Hematopoietic multipotent progenitor cell treated with erythropoietin and hydrocortisone succinate and interleukin-3 and kit ligand, for 4 days (in vitro differentiated cells): ENCODE measurements around the gene TCERG1L.
"Not testable (repeated sequence)": the region's sequence is repeated elsewhere in the genome, so short reads cannot be mapped to it uniquely, and the experiment has no call there.

Experiments
- DNase-seq: peaks from one replicate; pipeline ENCODE4 v3.0.0-alpha.2; 2015

The TCERG1L gene

DNA sequence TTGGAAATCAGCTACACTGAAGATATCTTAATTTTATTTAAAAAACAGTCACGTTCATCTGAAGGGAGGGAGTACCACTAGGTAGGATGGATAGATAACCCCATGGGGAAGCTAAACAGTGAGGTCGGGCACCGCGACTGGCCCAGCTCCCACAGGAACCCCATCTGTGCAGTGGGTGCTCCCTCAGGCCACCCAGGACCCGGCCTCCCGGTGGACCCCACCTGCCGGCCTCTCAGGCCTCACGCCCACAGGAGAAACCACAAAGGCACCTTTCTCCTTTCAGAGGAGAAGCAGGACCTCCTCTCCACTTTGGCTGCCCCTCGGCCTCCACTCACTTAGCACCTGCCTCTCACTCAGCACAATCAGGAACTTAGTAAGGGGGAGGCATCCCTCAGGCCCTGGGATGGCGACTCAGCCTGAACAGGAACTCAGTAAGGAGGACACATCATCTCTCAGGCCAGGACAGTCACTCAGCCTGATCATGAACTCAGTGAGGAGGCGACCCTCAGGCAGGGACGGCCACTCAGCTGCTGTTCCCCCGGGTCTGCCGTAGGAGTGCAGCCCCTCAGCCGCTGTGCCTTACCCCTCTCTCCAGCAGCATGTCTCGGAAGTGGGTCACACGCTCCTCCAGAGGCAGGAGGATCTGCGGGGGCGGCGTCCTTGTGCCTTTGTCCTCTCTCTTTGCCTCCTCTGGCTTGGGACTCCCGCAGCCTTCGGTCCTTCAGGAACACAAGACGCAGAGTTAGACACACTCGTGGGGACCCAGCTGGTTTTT lies 195.1 kb downstream of the TCERG1L start:
- DNase-seq = no peak

DNA sequence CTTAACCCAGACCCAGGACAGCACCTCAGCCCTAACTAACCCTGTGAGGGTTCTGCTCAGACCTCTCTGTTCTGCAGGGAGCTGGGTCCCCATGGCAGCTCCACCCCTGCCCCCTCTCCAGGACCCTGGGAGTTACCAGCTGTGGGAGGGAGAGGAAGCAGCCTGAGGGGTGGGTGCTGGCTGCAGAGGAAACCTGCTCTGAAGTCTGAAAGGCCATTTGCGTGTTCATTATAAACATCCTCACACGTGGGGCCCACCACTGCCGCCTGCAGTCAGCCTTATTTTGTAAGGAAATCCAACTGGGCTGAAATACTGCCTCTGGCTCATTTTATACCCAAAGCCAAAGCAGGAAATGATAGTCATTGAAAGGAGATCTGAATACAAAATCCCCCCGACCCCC lies 195.7 kb downstream of the TCERG1L start:
- DNase-seq = no peak

DNA sequence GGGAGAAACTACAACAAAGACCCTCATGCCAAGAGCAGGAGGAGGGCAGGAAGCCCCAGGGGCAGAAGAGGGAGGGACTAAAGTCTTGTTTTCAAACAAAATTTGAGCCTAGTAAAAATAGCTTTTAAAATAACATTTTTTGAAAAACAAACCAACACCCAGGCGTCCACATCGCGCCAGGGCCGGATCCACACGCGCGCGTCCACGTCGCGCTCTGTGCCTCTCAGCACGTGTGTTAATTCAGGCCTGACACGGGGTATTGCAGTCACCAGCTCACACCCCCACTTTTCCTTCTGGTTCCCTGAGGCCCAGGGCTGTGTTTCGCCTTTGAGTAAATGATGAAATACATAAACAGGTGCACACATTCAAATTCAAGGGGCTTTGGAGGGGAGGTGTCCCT lies 196.2 kb downstream of the TCERG1L start:
- no peak for DNase-seq

DNA sequence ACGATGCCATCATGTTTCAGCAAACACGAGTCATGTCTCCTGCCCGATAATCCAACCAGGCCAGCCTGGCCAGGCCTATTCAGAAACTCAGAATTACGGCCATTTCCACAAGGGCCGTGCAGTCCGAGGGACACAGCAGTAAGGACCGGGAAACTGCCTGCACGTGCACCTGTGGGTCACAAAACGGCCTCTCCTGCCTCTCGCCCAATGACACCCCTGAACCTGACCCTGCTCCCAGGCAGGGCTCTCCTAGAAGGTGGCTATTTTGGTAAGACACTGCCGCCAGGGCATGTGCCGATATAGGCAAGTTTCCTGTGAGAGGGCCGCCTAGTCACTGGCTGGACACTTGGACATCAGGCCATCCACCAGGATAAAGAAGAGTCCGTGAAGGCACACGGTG lies 196.7 kb downstream of the TCERG1L start:
- no peak for DNase-seq

DNA sequence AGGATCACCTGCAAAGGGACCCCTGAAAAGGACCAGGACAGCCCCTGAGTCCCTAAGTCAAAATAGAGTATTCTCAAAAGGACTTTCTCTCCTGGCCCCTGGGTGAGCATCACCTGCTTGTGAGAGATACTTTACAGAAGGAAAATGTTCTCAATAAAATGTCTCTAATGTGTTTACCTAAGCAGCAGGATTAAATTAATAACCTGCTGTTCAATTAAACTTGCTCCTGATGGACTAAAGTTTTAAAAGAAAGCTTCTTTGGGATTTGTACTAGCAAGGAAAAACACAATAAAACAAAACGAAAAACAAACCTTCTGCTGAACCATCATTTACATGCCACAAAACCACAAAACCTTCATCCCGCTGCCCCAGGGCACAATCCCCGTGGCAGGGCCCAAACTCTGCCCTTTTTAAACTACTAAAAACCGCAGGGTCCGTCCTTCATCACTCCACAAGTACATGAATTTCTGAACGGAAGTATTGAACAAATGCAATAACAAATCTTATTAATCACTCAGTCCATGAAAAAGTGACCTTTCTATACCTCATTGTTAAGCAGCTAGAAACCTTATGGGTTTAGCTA lies 197.7 kb downstream of the TCERG1L start:
- DNase-seq = no peak

DNA sequence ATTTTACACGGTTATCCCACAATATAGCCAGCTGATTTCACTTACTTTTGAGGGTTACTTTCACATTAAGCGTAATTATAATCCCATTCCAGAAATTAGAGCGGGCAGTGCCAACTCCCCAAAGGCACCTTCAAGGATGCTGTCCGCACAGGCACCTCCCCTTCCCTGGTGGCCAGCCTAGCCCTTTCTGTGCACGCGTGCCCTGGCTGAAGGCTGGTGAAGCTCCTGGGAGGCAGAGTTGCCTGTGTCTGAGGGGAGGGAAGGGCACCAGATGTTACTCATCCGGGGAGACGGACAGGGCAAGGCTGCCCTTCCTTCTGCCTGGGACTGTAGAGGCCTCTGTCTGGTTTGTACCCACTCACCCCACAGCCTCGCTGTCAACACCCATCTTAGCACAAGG lies 198.4 kb downstream of the TCERG1L start:
- DNase-seq = no peak

DNA sequence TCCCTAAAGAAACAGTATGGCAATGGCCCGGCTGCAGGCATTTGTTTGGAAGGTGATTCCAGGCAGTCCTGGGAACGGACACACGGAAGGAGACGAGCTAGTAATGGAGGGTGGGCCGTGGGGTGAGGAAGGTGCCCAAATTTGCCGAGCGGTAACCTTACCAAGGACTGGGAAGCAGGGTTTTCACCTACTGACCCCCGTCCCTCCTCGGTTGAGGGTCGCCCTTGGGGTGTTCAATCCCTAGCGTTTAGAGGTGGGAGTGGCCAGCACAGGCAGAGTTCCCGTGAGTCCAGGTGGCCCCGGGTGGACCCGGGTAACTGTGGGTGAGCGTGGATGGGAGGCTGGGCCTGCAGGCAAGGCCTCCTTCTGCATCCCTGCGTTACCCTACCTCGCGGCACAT lies 198.8 kb downstream of the TCERG1L start:
- no peak for DNase-seq

DNA sequence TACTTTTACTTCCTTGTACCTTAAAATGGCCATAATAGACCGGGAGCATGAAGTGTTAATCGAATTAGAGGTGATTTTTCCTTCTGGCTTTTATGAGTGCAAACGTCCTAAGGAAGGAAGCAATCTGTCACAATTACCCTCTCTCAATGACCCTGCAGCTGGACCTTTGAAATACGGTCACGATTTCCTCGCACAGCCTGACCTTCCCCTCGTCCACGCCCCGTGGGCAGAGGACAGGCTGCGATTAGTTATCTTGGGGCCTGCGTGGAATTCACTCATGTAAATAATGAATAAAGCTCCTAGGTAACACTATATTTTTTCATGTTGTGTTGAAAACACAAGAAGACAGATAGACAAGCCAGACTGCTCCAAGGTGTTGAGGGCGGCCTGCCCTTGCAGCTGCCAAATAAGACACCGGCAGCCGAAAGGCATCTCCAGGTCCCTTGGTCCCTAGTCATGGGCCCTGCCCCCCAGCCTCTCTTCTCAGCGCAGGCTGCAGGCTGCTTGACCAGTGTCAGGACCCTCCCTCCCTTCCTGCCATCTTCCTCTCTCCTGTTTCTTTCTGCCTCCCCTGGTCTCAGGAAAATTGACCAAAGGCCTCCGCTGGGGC lies 199.9 kb downstream of the TCERG1L start:
- DNase-seq = no peak

DNA sequence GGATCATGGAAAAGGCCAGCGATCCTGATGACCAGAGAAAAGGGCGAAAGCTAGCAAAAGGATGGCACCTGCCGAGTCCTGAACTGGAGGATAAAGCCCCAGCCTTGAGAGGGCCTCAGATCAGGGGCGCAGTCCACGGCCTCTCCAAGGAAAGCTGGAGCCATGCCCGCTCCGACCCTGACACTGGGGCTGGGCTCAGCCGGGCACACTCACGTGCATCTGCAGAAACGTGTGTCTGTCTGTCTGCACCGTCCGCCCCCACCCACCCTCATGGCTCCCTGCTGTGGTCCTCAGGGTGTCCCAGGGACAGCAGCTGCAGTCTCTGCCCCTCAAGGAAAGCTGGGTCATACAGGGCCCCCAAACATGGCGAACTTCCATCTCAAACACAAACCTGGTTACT lies 200.5 kb downstream of the TCERG1L start:
- no peak for DNase-seq

DNA sequence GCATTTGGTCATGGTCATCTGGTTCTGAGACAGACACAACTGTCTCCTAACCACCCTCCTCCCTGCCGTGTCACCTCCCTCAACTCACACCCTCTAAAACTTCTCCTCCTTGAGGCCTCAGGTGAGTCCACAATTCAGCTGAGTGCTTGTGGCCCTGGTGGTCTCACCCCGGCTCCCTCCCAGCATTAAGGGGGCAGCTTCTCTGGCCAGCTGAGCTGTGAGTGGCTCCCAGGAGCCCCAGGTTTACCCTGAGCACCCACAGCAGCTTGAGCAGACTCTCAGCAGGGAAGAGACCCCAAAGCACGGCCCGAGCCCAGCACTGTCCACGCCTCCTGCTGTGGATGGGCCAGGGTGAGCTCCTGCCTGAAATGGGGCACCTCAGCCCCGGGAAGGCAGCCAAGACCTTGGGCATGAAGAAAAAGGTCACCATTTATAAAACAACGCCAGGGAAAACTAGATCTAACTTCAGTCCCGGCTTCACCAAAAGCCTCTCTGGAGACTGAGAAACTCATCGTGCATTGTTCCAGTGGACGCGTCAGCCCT lies 201.2 kb downstream of the TCERG1L start:
- DNase-seq = no peak

DNA sequence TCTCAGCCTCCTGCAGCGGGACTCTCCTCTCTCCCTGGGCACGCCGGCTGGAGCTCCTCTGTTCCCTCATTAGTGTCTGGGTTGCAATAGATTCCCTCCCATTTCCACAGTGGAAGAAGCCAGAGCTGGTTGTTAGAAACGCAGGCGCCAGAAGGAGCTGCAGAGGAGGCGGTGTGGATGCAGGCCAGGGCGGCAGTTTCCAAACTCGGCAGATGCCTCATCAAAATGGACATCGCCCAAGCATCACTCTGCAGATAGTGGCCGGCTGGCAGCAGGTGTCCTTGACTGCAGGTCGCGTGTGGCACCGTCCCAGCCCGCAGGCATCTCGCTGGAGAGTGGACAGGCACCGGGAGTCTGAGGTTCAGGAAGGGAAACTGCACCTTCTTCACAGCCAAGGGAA lies 201.8 kb downstream of the TCERG1L start:
- no peak for DNase-seq

DNA sequence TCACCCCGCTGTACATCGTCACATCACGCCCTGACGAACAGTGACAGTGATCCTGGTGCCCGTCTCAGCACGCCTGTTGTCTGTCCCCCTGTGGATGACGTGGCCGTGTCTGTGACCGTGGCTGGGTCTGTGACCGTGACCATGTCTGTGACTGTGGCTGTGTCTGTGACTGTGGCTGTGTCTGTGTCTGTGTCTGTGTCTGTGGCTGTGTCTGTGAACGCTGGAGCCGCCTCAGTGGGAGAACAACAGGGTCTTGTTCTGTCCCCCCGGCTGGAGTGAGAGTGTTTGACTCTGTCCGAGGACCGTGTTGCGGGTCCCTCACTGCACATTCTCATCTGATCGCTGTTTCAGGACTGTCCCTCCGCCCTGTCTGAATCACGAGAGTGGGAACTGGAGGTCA lies 202.2 kb downstream of the TCERG1L start:
- DNase-seq = no peak

DNA sequence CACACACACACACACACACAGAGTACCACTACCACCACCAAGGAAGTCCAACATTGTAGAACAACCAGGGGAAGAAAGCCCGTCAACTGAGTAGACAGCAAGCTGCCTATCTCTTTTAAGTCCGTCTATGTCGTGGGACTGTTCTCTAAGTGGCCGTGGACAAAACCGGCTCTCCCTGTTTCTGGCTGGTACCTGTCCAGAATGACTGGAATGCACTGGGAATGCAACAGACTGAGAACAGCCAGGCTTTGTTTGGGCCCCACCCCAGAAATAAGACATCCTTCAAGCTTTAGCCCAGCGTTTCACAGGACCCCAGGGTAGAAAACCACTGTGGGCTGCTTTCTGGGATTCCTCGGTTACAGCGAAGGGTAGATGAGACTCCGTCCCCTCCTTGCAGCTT lies 203.6 kb downstream of the TCERG1L start:
- DNase-seq = no peak

DNA sequence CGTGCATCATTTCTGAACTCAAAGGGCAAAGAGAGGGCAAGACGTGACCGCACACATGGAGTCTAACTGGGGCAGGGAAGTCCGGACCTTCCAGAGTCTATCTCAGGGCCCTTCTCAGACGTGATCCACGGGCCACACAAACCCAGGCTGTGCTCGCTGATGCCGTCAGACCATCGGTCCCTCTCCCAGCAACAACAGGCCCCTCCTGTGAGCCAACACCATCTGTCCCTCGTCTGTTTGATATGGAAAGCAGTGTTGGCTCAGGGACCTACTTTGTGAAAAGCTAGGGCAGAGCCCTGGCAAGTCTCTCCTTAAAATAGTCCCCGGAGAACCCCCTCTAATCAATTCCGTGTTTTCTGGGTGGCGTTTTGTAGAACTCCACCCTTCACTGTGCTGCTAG lies 208.8 kb downstream of the TCERG1L start:
- no peak for DNase-seq

DNA sequence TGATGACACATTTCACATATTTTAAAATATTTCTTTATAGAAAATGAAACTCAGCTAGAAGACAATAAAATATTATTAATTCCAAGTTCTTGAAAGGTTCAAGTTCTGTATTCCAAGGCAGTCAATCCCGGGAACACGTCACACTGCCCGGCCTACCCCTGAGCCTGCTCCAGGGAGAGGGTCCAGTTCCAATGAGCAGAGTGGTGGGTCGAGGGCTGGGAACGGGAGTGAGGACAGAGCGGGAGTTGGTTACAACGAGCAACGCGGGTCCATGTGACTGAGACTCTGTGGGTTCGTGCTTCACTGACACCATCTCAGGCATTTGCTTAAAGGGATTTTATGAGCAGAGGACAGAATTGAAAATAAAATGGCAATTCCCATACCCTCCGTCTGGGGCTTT lies 209.4 kb downstream of the TCERG1L start:
- DNase-seq = no peak

DNA sequence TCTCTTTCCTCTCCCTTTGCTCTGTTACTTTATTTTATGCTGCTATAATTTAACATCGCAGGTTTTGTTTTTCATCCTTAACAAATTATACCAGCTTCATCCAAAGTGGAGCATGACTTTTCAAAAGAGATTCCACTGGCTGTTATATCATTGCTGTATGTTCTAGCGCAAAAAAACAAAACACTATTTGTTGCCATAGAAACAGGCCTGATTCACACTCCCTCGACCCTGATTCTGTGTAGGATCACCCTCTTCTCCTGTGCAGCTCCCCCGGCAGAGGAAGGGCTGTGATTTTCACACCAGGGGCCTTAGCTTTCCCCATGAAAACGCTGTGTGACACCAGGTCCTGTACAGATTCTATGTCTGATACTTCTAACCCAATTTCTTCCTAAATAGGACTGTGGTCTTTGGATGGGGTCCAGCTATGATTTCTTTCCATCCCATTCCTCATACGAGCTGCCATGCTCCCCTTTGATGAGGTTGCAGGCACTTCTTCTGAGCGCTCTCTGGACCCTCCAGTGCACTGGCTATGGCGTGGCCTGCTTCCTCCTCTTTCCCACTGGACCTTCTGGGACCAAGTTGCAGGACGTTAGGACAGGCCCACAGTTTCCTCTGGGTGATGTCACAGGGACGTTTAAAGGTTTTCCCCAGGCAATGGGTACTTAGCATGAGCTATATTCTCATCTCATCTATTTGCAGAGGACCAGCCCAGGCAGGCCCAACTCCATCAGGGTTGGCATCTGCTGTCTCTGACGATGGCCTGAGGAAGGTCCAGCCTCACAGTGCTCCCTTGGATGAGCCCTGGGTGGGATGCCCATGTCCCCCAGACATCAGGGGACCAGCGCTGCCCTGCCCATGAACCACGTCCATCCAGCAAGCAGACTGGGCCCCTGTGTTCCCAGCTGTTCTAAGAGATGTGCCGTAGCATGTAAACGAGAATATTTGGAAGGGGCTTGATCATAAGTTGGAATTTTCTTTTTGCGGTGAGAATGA lies 210.8 kb downstream of the TCERG1L start:
- DNase-seq = not testable (repeated sequence)

DNA sequence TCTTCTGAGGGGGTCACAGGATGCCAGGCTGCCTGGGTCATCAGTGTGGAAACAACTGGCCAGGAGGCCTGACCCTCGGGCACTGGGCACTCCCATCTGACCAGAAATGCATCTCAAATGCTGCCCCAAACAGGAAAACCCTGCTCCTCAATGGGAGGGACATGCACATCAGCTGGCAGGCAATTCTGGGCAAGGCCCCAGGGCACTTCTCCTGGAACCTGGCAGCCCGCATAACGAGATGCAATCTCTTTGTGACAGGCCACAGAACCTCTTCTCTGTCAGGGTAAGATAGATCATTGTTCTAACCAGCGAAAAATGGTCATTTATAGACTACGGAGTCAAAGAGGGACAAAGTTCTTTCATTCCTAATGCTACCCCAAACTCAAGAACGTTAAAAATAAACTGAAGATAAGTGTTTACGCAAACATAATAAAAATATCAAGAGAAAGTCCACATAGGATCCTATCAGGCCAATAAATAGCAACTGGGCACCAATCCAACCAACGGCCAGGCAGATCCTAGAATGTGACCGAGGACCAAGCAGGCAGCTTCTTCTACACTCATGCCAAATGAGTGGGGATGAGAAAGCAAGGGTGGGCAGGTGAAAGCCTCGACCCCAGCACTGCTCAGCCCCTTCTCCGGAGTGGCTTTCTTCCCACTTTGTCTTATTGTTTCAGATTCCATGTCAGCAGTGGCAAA lies 212.3 kb downstream of the TCERG1L start:
- DNase-seq = no peak

DNA sequence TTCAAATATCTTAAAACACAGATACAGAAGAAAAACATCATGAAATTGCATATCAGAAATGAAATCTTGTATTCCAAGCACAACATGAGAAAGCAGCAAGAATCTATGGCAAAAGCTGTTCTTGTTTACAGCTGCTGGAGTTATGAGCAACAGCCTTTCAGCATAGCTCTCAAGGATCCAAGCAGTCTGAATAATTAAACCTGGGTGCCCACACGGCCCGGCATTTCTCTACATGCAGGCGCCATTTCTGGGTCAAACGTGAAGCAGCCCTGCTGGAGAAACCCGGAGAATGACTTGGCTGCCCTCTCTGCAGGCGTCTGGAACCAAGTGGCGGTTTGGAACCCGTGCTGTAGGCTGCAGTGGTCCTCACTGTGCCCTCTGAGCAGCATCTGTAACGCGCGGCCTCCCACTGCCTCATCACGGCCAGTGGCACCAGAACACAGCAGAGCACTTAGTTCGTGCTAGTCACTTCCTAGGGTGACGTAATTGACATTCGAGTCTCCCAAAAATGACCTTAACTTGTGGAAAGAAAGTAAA lies 213.0 kb downstream of the TCERG1L start:
- DNase-seq = no peak

DNA sequence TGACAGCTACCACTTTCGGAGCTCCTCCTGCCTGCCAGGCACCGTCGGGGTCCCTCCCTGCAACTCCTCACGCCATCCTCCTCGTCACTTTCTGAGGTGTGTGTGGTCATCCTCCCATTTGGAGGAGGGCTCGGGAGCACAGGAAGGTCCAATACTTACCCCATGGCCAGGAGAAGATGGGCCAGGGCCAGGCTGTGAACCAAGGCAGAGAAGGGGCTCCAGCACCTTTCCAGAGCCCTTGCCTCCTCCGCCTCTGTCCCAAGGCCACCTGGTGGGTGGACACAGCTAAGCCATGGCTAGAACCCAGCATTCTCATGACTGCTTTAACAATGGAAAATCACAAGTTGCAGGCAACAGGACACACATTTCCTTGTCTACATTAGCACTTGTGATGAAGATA lies 215.5 kb downstream of the TCERG1L start:
- DNase-seq = no peak

DNA sequence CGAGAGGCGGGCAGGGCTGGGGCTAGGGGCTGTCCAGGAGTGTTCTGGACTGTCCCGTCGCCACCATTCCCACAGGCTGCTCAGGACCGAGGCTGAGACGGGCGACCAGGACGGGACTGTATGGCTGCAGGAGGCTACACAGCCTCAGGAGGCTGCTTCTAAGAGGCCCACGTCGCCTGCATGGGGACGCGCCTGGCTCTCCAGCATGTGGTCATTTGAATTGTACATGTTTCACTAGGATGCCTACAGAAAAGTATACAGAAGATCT lies 216.3 kb downstream of the TCERG1L start:
- DNase-seq = no peak

DNA sequence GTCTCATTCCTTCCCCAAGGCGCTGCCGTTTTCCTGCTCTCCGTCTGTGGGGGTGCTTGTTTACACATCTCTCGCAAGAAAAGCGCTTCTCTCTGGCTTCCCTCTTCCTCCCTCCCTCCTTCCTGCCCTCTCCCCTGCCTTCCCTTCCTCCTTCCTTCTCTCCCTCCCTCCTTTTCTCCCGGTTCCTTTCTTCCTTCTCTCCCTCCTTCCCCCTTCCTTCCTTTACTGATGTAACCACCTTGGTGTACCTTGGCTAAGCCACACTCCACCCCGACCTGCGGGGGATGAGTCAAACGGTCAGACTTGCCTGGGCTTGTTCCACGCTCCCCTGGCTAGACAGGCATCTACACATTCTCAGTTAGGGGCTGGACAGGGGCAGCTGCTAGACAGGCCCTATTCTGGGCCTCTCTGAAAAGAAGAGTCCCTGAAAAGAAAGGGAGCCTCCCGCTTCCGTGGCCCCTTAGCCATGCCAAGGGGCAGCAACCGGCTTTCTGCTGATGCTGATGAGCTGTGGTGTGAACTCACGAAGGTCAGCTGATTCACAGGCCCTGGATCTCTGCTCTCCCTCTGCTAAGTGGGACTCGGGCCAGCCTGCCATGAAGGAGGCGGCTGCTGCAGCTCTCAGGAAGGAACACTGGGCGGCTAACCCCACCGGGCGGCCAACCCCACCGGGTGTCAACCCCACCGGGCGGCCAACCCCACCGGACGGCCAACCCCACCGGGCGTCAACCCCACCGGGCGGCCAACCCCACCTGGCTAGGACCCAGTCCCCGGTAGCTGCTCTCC lies 216.8 kb downstream of the TCERG1L start:
- no peak for DNase-seq
